ENCODE results near the gene MESP1. TPM values are rescaled to one million over a fixed set of nuclear protein-coding genes. Genes with fewer than 3 reads are reported as not detected.
A peak's percentile ranks its signal among the peaks of the same experiment; 100 is the strongest.

The MESP1 gene
- total RNA-seq, 1 experiment from 2014 or later, result not detected

DNA sequence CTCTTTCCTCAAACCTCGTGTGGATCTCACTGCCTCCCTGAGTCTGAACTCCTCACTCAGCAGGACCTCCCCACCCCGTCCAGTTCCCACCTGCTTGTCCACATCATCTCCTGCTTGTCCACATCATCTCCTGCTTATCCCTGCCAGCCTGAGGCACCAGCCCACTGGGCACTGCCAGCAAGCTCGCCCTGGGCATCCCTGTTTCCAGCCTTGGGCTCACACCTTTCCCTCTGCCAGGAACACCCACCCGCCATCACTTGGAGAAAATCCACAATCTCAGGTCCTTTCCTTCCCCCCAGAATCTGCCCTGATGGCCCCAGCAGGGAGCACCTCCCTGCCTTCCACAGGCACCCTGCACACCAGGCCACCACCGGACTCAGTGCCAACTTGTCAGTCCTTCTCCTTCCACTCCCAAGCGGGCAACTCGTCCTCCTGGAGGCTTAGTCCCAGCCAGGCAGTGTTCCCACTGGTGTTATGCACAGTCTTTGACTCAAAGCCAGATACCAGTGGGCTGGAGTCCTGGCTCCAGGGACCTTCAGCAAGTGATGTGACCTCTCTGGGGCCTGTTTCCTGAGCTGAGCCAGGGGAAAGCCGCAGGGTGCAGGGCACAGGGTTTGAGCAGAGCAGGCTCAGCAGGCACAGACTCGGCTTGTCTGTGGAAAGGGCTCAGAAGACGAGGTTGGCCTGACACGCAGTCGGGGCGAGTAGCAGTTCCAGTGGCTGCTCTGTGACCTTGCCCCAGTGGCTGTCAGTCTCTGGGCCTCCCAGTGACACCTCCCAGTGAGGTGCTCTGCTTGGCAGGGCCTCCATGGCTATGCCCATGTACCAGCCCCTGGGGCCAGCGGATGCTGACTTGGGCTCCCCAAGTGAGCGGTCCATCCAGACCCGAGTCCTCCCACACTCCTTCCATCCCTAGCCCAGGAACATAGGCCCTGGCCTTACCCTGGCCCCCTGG, 15.6 kb upstream of the MESP1 start:
- Histone ChIP-seq H3K9ac (ENCODE audit: low read length) (no peak overlapping the region), H2AFZ (ENCODE audit: low read length) (no peak overlapping the region), H3K4me2 (ENCODE audit: low read depth, low read length, poor library complexity, severe bottlenecking) (no peak overlapping the region)

DNA sequence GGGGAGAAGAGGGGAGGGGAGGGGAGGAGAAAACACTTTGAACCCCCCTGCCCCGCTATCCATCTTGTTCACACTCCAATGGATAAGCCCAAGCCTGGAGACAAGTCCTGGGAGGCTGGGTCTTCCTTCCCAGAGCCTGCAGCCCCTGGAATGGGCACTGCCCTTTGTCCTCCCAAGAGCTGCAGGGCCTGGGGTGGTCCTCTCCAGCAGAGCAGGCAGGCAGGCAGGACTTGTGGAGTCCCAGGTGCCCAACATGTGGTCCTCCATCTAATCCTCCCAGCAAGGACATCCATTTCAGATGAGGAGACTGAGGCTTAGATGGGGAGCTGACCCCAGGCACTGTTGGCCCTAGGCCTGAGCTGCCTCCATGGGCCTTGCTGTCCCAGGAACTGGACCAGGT, 14.6 kb upstream of the MESP1 start:
- no peaks in the 10 kb centered on the region for H3K79me2 ChIP-seq (ENCODE audit: low read length)
- no peaks in the 10 kb centered on the region for H3K27me3 ChIP-seq (ENCODE audit: low read length)
- DNase-seq, result no peak
- H4K20me1 ChIP-seq (ENCODE audit: insufficient read depth, low read depth, low read length), result no peaks in the 10 kb centered on the region
- H3K36me3 ChIP-seq (ENCODE audit: insufficient read depth, low read length), result no peaks in the 10 kb centered on the region
- no peak overlapping the region for H3K4me2 ChIP-seq (ENCODE audit: low read depth, low read length, poor library complexity, severe bottlenecking)
- H3K27ac ChIP-seq (ENCODE audit: low read length), result no peak overlapping the region
- no peaks in the 10 kb centered on the region for H3K4me1 ChIP-seq (ENCODE audit: low read length)
- no peak overlapping the region for H2AFZ ChIP-seq (ENCODE audit: low read length)
- H3K9me2 ChIP-seq (replicated peaks; ENCODE audit: insufficient read depth, low read length), result no peaks in the 10 kb centered on the region
- H3K4me3 ChIP-seq (ENCODE audit: low read length), result no peak overlapping the region
- H3K9ac ChIP-seq (ENCODE audit: low read length), result no peak overlapping the region
- H3K9me3 ChIP-seq (ENCODE audit: low read length), result no peaks in the 10 kb centered on the region

More for the DNA sequence above, 15.6 kb upstream of the MESP1 start:
- Histone ChIP-seq H4K20me1 (ENCODE audit: insufficient read depth, low read depth, low read length) (no peaks in the 10 kb centered on the region), H3K79me2 (ENCODE audit: low read length) (no peaks in the 10 kb centered on the region), H3K4me3 (ENCODE audit: low read length) (no peak overlapping the region), H3K27ac (ENCODE audit: low read length) (no peak overlapping the region), H3K9me3 (ENCODE audit: low read length) (no peaks in the 10 kb centered on the region), H3K27me3 (ENCODE audit: low read length) (no peaks in the 10 kb centered on the region), H3K9me2 (replicated peaks; ENCODE audit: insufficient read depth, low read length) (no peaks in the 10 kb centered on the region), H3K36me3 (ENCODE audit: insufficient read depth, low read length) (no peaks in the 10 kb centered on the region), H3K4me1 (ENCODE audit: low read length) (no peaks in the 10 kb centered on the region)
- DNase-seq, result no peak

DNA sequence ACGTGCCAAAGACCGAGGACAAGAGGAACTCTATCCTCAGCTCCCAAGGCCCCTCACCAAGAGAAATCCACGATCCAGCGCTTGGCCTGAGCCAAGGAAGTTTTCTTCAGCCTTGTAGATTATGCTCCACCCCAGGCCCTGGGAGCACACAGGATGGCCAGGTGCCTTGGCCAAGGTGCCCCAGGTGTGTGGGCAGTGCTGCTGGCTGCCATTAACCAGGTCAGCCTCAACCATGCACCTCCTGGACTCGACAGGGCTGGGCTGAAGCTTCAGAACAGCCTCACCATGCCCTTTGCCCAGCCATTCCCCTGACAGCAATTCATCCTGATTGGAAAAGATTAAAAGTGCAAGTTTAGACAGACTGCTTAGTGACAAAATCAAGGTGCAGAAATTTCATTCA, 10.9 kb upstream of the MESP1 start:
- Histone ChIP-seq H3K27ac (ENCODE audit: low read length) (no peak overlapping the region), H3K36me3 (ENCODE audit: insufficient read depth, low read length) (no peaks in the 10 kb centered on the region), H3K27me3 (ENCODE audit: low read length) (no peaks in the 10 kb centered on the region), H3K4me1 (ENCODE audit: low read length) (no peaks in the 10 kb centered on the region), H3K9me2 (replicated peaks; ENCODE audit: insufficient read depth, low read length) (no peaks in the 10 kb centered on the region), H3K79me2 (ENCODE audit: low read length) (no peaks in the 10 kb centered on the region), H4K20me1 (ENCODE audit: insufficient read depth, low read depth, low read length) (no peaks in the 10 kb centered on the region), H3K4me2 (ENCODE audit: low read depth, low read length, poor library complexity, severe bottlenecking) (no peak overlapping the region), H3K9me3 (ENCODE audit: low read length) (no peaks in the 10 kb centered on the region), H3K9ac (ENCODE audit: low read length) (no peak overlapping the region), H3K4me3 (ENCODE audit: low read length) (no peak overlapping the region), H2AFZ (ENCODE audit: low read length) (no peak overlapping the region)
- DNase-seq, result no peak

DNA sequence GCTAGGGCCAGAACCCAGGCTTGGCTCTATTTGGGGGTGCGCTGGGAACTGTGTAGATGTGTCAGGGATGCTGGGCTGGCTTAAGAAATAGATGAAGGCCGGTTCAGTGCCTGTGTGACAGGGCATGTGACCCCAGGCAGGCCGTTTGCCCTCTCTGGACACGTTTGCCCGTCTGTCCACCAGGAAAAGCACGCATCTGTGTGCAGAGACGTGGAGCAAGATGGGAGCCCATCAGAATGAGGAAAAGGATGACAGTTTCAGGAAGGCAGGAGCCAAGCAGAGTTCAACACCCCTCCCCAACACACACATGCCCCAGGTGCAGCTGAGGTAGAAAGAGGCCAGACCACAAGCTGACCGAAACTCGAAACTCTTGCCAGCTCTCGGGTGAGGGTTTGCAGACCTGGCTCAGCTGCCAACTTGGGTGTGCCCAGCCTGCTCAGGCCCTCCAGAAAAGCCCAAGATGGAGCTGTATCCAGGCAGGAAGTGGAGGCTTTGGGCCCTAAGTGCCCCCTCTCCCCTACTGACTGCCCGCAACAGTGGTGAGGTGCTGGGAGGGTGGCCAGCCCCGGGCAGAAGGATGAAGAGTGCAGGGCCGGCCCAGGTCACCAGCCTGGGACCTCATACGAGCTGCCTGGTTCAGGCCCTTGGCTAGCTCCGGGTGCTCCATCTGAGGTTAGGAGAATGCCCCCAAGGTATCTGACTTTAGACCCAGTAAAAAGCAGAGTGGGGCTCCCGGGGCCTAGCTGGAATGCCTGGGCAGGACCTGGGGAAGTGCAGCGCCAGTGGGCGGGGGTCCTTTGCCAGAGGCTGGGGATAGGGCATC, 10.2 kb upstream of the MESP1 start:
- H3K27me3 ChIP-seq (ENCODE audit: low read length), result no peaks in the 10 kb centered on the region
- H3K9me3 ChIP-seq (ENCODE audit: low read length), result no peaks in the 10 kb centered on the region
- no peaks in the 10 kb centered on the region for H3K79me2 ChIP-seq (ENCODE audit: low read length)
- H3K36me3 ChIP-seq (ENCODE audit: insufficient read depth, low read length), result no peaks in the 10 kb centered on the region
- no peaks in the 10 kb centered on the region for H3K4me1 ChIP-seq (ENCODE audit: low read length)
- H3K4me3 ChIP-seq (ENCODE audit: low read length), result no peak overlapping the region
- no peak for DNase-seq
- H2AFZ ChIP-seq (ENCODE audit: low read length), result no peak overlapping the region
- H3K9me2 ChIP-seq (replicated peaks; ENCODE audit: insufficient read depth, low read length), result no peaks in the 10 kb centered on the region
- H4K20me1 ChIP-seq (ENCODE audit: insufficient read depth, low read depth, low read length), result no peaks in the 10 kb centered on the region
- no peak overlapping the region for H3K9ac ChIP-seq (ENCODE audit: low read length)
- H3K4me2 ChIP-seq (ENCODE audit: low read depth, low read length, poor library complexity, severe bottlenecking), result no peak overlapping the region
- H3K27ac ChIP-seq (ENCODE audit: low read length), result no peak overlapping the region

DNA sequence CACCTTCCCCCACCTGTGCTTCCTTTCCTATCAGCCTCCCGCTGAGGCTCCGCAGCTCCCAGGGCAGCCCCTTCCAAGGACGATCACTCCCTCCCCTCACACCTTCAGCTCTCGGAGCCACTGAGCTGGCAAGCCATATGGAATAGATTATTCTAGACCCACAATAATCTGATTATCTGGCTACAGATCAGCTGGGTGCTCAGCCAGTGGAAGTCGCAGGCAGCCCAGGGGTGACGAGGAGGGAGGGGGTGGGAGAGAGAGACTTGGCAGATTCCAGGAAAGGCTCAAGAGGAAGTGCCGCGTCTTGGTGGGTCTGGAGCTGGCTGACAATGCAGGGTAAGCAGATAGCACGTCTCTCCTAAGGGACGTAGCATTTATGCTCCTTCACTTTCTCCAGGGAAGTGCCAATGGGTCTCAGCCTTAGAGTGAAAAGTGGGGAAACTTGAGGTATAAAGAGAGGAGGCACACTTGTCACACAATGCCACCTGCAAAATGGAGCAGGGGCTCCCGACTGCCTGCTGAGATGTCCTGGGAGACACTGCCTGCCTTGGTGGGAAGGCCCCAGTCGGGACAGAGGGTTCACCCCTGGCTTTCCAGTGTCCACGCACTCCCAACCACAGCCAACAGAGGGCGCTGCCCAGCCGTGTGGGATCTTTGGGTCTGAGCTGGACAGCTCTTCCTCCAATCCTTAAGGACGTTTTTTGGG, 9.4 kb upstream of the MESP1 start:
- Histone ChIP-seq H3K4me2 (ENCODE audit: low read depth, low read length, poor library complexity, severe bottlenecking) (no peak overlapping the region), H3K27me3 (ENCODE audit: low read length) (no peaks in the 10 kb centered on the region), H3K9me2 (replicated peaks; ENCODE audit: insufficient read depth, low read length) (no peaks in the 10 kb centered on the region), H3K9ac (ENCODE audit: low read length) (no peak overlapping the region), H3K27ac (ENCODE audit: low read length) (no peak overlapping the region), H2AFZ (ENCODE audit: low read length) (no peak overlapping the region), H3K4me1 (ENCODE audit: low read length) (no peaks in the 10 kb centered on the region), H3K36me3 (ENCODE audit: insufficient read depth, low read length) (no peaks in the 10 kb centered on the region), H3K79me2 (ENCODE audit: low read length) (no peaks in the 10 kb centered on the region), H4K20me1 (ENCODE audit: insufficient read depth, low read depth, low read length) (no peaks in the 10 kb centered on the region), H3K9me3 (ENCODE audit: low read length) (no peaks in the 10 kb centered on the region), H3K4me3 (ENCODE audit: low read length) (no peak overlapping the region)
- peak; percentile 90 for DNase-seq

DNA sequence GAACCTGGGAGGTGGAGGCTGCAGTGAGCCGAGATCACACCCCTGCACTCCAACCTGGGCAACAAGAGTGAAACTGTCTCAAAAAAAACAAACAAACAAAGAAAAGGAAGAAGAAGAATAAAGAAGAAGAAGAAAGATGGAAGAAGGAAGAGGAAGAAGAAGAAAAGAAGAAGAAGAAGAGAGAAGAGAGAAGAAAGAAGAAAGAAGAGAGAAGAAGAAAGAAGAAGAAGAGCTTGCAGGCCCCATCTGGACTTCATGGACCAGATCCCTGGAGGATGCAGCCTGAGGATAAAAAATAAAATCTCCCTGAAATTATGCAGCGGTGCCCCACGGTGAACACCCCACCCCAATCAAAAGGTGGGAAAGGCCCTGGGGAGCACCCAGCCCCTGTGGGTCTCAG, 8.8 kb upstream of the MESP1 start:
- Histone ChIP-seq H3K36me3 (ENCODE audit: insufficient read depth, low read length) (no peaks in the 10 kb centered on the region), H3K4me1 (ENCODE audit: low read length) (no peaks in the 10 kb centered on the region), H2AFZ (ENCODE audit: low read length) (no peak overlapping the region), H3K9me2 (replicated peaks; ENCODE audit: insufficient read depth, low read length) (no peaks in the 10 kb centered on the region), H3K9me3 (ENCODE audit: low read length) (no peaks in the 10 kb centered on the region), H3K4me3 (ENCODE audit: low read length) (no peak overlapping the region), H3K9ac (ENCODE audit: low read length) (no peak overlapping the region), H3K79me2 (ENCODE audit: low read length) (no peaks in the 10 kb centered on the region), H3K27me3 (ENCODE audit: low read length) (no peaks in the 10 kb centered on the region), H3K27ac (ENCODE audit: low read length) (no peak overlapping the region), H4K20me1 (ENCODE audit: insufficient read depth, low read depth, low read length) (no peaks in the 10 kb centered on the region), H3K4me2 (ENCODE audit: low read depth, low read length, poor library complexity, severe bottlenecking) (no peak overlapping the region)
- no peak for DNase-seq

DNA sequence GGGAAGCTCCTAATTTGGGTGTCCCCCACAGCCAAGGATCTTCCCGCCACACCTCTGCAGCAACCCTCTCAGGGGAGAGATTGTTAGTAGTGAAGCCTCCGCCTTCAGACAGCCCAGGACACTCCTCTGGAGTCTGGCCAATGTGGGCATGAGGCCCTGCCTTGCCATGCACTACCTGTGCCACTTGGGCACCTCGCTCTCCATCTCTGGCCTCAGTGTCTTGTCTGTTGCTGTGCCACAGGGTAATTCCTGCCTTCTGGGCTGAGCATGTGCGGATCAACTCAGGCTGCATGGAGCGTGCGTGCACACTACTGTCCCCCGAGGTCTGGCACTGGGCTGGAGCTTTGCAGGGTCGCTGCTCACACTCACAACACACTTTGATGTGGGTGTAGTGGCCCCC, 7.9 kb upstream of the MESP1 start:
- H3K9ac ChIP-seq (ENCODE audit: low read length), result no peak overlapping the region
- H3K9me2 ChIP-seq (replicated peaks; ENCODE audit: insufficient read depth, low read length), result no peaks in the 10 kb centered on the region
- no peak for DNase-seq
- H3K4me3 ChIP-seq (ENCODE audit: low read length), result no peak overlapping the region
- H3K79me2 ChIP-seq (ENCODE audit: low read length), result no peaks in the 10 kb centered on the region
- H3K27ac ChIP-seq (ENCODE audit: low read length), result no peak overlapping the region
- H4K20me1 ChIP-seq (ENCODE audit: insufficient read depth, low read depth, low read length), result no peaks in the 10 kb centered on the region
- no peaks in the 10 kb centered on the region for H3K27me3 ChIP-seq (ENCODE audit: low read length)
- no peak overlapping the region for H3K4me2 ChIP-seq (ENCODE audit: low read depth, low read length, poor library complexity, severe bottlenecking)
- H2AFZ ChIP-seq (ENCODE audit: low read length), result no peak overlapping the region
- no peaks in the 10 kb centered on the region for H3K36me3 ChIP-seq (ENCODE audit: insufficient read depth, low read length)
- H3K9me3 ChIP-seq (ENCODE audit: low read length), result no peaks in the 10 kb centered on the region
- no peaks in the 10 kb centered on the region for H3K4me1 ChIP-seq (ENCODE audit: low read length)

DNA sequence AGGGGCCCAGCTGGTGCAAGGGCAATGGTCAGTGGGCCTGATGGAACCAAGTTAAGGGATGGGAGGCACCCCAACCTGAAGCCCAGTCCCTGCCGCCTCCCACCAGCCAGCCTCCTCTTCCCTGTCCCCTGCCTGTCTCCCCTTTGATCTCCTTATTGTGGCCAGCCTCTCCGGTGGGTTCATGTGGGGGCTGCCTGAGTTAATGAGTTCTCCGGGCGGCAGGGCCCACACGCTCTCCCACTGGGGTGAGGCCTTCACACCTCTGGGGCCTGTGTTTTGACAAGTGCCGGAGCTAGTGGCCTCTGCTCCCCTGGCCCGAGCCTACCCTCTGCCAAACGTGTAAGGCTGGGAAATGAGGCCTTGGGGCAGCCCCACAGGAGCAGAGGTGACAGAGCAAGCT, 7.2 kb upstream of the MESP1 start:
- H3K27me3 ChIP-seq (ENCODE audit: low read length), result no peaks in the 10 kb centered on the region
- H3K79me2 ChIP-seq (ENCODE audit: low read length), result no peaks in the 10 kb centered on the region
- no peak overlapping the region for H2AFZ ChIP-seq (ENCODE audit: low read length)
- H3K4me1 ChIP-seq (ENCODE audit: low read length), result no peaks in the 10 kb centered on the region
- no peak overlapping the region for H3K9ac ChIP-seq (ENCODE audit: low read length)
- no peaks in the 10 kb centered on the region for H3K9me2 ChIP-seq (replicated peaks; ENCODE audit: insufficient read depth, low read length)
- DNase-seq, result no peak
- no peak overlapping the region for H3K4me2 ChIP-seq (ENCODE audit: low read depth, low read length, poor library complexity, severe bottlenecking)
- H3K4me3 ChIP-seq (ENCODE audit: low read length), result no peak overlapping the region
- no peaks in the 10 kb centered on the region for H4K20me1 ChIP-seq (ENCODE audit: insufficient read depth, low read depth, low read length)
- no peaks in the 10 kb centered on the region for H3K36me3 ChIP-seq (ENCODE audit: insufficient read depth, low read length)
- no peak overlapping the region for H3K27ac ChIP-seq (ENCODE audit: low read length)
- H3K9me3 ChIP-seq (ENCODE audit: low read length), result no peaks in the 10 kb centered on the region

Measured in Karpas-422 (cell line).